Femur (tissue), 1 donor: ENCODE measurements around the gene HEXIM1.

Source experiments
- DNase-seq: peaks from one replicate; pipeline ENCODE4 v3.0.0-alpha.2; 2017

The HEXIM1 gene, protein sequence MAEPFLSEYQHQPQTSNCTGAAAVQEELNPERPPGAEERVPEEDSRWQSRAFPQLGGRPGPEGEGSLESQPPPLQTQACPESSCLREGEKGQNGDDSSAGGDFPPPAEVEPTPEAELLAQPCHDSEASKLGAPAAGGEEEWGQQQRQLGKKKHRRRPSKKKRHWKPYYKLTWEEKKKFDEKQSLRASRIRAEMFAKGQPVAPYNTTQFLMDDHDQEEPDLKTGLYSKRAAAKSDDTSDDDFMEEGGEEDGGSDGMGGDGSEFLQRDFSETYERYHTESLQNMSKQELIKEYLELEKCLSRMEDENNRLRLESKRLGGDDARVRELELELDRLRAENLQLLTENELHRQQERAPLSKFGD

DNA sequence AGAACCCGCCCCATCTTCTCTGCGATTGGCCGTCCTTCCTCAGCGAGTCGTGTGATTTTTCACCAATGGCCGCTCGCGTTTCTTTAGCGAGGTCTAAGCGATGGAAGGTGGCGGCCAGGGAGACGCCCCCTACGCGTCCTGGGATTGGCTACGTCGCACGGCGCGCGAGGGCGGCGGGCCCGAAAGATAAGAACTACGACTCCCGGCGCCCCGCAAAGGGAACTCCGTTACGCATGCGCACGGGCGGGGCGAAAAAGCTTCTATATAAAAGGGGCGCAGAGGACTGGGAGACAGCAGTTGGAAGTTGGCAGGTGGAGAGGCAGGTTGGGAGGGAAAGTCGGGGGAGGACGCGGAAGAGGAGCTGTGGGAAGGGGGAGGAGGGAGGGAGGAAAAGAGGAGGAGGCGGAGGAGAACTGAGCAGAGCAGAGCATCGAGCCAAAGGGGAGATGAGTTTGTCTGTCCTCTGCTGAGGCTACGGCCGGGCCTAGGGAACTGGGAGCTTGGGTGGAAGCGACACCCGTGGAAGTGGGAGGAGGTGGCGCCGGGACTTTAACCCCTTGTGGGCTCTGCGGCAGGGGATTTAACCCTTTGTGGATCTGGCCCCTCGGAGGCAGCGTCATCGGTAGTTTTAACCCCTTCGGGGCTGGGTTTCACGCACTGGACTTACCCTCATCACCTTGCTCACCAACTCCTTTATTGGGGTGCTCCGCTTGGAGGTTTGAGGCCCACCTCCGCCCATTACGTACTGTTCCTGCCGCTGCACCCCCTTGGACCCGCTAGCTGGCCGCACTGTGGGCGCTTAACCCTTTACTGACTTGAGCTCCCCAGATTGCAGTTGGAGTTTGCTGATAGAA, at the start of gene HEXIM1:
HEXIM1 (plus strand) TSS at position 293 of the 854 bp plus-strand sequence. CDS start 716 bp downstream, outside the sequence.
- DNase-seq: peak; percentile 100

DNA sequence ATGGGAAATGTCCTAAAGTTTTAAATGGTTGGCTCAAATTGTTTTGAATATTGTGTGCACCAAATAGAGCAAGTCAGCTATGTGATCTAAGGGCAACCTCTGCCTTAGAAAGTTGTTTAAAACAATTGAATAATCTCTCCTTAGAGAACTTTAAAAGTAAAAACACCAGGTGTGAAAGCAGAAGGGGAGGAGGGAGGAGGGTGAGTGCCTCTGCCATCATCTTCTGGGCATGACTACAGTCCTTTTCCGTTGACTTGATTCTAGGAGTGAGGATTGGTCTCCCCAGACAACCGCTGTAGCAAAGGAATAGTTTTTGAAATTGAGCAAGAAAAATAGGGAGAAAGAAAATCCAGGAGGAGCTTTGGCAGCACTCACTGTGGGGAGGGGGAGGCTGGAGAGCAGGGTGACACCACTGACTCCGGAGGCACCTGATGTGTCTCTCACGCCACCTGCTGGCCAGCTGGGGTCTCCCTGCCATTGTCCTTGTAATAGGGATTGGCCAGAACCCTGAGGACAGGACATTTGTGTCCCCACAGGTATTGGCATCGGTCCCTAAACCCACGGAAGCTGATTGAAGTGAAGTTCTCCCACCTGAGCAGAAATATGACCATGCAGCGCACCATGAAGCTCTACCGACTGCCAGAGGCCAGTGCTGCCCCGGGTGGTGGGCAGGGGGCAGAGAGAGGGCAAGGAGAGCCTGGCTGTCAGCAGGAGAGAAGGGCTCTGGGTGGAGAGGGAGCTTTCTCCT, 49.2 kb upstream of the HEXIM1 start:
- DNase-seq: peak; percentile 89

DNA sequence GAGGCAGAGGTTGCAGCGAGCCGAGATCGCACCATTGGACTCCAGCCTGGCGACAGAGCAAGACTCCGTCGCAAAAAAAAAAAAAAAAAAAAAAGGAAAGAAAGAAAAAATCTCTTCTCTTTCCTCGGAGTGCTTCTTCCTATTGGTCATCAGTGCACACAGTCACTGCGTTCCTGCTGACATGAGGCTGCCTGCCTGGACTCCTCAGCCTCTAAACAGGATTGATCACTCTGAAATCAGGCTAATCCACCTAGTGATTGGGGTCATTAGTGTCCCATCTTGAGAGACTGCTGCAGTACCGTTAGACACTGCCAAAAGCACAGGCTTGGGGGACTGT, 46.8 kb upstream of the HEXIM1 start:
- no peak for DNase-seq

DNA sequence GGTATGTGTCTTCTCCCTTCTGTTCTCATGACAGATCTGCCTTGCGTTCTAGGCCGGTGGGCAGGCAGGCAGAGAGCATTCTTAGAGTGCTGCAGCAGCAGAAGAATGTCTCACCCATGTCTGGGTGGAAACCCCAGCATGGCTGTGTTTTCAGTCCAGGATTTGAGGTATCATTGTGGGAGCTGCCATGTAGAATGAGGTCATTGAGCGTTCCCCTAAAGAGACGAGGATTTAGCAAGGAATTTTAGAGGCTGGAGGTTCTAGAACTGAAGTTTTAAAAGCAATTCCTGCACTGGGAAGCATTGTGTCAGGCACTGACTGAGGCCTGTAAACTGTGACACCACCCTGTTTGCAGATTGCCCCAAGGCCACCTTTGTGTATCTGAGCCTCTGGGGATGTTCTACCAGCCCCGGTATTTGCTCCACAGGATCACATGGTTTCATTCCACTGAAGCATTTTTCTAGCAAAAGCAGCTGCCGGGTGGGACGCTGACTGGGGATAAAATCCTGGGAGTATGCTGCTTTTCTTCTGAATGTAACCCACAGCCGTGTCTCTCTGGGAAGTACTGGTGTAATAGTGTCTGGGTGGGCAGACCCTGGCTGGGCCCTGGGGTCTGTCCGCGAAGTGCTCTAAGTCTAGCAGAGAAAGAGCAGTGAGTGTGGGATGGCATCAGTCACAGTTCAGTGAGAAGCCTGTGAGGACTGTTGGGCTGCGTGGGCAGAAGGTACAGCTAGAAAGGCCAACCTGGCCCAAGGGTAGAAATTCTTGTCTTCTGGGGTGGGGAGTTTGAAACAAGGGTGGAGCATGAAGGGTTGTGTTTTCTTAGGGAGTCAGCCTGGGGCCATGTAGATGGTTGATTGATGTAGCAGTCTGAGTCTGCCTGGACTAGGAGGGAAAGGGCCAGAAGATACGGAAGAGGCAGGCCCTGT, 46.1 kb upstream of the HEXIM1 start:
- DNase-seq: no peak

DNA sequence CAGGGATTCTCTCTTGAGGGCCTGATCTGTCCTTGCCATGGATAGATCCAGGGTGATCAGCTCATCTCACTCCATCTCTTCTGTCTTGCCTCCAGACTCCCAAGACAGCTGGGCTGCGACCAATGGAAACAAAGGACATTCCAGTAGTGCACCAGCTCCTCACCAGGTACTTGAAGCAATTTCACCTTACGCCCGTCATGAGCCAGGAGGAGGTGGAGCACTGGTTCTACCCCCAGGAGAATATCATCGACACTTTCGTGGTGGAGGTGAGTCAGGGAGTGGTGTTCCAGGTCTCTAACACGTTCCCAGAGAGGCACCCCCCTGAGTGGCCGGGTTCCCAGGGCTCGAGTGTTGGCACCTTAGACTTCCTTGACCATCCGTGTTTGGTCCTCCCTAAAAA, 45.4 kb upstream of the HEXIM1 start:
- DNase-seq: no peak

DNA sequence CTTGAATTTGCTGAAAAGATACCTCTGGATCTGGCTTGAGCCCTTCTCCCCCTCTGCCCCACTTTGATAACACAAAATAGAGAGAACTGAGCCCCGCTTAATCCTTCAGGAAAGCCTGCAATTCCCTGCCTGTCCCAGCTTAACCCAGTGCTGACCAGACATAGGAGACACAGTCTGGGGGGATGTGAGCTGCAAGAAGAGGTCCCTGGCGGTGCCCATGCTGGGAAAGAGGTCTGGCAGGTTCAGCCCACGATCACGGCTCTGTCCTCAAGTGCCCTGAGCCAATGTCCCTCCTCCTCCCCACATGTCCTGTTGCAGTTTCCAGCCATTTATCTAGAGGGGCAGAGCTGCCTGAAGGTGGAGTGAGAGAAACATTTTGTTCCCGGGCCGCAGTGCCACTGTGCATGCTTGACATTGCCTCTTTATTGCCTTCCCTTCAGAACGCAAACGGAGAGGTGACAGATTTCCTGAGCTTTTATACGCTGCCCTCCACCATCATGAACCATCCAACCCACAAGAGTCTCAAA, 44.9 kb upstream of the HEXIM1 start:
- no peak for DNase-seq

DNA sequence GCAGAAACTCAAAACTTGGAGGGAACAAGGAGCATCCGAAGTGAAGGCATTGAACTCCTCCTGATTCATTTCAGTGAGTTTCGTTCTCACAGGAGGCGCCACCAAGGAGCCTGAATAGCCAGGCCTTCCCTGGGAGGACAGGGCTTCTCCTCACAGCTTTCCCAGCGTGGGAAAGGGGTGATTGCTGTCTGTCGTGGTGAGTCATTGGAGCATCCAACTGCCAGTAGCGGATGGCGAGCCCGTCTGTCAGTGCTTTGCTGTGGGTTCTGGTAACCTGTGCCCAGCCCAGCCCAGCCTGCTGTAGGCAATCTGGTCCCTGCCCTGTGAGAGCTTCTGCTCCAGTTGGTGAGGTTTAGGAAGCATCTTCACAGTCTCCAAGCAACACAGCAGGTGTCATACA, 44.2 kb upstream of the HEXIM1 start:
- no peak for DNase-seq

DNA sequence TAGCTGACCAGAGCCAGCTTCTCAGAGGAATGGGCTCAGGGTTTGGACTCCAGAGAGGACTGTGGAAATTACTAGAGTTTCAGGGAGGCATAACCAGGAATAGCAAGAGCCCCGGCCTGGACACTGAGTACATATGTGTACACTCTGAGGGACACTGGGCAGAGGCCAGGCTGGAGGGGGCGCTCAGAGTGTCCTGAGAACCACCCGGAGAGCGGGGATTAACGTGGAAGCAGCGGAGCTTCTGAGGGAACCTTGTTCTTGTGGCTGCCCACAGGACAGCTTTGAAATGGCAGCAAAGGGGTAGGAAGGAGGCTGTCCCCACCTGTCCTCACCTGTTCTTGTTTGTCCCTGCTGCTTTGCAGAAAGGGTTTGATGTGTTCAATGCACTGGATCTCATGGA, 43.8 kb upstream of the HEXIM1 start:
- no peak for DNase-seq

DNA sequence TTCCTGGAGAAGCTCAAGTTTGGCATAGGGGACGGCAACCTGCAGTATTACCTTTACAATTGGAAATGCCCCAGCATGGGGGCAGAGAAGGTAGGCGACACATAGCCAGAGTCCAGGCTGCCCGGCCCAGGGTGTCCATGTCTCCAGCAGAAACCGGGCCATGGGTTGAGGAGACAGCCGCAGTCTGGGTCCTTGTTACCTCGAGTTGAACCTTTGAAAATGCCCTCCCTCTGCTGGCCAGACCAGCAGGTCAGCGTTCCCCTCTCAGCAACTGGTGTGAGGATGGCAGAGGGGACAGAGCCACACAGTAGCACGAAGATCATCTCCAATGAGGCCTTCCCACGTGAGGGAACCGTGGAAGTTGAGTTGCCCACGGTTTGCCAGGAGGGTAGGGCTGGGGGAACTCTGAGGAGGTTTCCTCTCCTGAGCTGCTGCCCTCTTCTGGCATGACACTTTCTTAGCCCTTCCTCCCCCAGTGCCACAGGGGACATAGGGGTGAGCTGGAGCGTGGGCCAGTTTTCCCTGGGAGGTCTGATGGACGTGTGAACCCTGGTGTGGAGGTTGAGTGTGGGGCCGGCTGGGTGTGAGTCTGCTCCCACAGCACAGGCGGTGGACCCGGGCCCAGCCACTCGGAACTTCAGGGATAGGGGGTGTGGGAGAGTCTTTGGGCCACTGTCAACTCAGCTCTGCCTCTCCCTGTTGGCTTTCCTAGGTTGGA, 43.2 kb upstream of the HEXIM1 start:
- DNase-seq: no peak

DNA sequence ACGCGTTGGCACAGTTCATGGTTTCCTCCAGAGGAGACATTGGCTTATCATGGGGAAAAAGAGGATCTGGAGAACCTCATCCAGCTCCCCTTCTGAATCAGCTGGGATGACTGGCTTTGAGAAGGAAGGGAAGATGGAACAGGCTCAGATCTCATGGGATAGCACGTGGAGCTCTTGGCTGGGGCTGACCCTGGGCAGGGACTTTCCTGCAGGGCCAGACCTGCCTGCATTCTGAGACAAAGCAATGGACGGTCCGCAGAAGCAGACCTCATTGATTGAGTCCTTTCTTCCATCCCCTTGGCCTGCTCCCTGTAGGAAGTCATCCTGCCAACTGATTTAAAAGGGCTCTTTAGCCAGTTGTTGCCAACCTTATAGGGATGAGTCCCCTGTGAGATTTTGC, 42.2 kb upstream of the HEXIM1 start:
- DNase-seq: no peak

DNA sequence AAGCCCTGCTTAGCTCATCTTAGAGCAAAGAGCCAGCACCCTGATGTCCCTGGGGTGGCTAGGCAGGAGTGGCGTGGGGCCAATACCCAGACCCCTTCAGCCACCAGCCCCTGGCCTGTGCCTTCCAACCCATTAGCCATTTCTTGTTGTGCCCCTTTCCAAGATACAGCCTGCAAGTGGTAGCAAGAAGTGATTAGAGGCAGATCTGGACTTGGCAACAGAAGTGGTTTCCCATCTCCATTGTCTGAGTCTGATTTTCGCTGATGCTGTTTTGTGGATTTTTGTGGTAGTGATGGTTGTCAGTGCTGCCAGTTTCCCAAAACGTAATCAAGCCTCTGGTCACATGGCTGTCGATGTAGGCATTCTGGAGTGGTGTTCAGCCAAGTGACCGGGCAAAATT, 41.7 kb upstream of the HEXIM1 start:
- no peak for DNase-seq

DNA sequence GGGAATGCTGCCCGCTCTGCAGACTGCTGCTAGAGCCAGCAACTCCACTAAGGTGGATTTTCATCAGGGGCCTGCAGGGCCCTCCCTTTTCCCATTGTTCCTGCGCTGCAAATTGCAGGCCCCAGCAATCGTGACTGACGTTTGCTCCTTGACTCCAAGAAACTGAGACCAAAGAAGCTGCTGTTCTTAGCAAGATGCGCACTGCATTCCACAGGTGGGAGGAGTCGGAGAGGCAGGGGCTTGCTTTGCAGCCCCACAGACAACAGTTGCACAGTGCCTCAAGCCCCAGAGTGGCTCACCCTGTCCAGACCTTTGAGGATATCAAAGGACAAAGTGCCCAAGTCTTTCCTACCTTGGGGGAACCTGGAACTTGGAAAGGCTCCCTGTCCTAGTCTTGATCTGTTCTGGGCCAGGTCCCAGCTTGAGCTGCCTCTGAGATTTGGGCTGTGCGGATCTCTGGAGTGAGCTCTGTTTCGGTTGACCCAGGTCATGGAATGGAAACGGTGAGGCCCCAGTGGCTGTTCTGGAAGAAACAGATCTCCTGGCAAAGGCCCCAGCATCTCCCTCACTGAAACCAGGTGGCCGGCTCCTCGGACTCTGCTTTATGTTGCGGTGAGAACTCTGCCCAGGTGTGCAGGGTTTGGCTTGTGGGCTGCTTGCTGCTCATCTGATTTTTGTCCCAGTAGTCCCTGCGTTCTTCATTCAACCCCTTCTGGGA, 40.8 kb upstream of the HEXIM1 start:
- DNase-seq: no peak

DNA sequence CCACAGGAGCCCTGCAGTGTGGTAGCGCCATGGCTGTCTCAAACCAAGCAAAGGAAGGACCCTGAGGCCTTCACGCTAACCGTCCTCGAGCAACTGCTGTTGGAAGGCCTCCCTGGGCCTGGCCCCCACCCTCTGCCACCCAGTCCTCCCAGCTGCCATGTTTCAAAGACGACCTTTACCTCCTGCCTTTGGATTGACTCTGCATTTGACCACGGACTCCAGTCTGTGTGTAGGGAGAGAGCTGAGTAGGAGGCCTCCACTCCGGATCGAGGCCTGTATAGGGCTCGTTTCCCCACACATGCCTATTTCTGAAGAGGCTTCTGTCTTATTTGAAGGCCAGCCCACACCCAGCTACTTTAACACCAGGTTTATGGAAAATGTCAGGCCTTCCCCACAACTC, 40.2 kb upstream of the HEXIM1 start:
- DNase-seq: no peak

DNA sequence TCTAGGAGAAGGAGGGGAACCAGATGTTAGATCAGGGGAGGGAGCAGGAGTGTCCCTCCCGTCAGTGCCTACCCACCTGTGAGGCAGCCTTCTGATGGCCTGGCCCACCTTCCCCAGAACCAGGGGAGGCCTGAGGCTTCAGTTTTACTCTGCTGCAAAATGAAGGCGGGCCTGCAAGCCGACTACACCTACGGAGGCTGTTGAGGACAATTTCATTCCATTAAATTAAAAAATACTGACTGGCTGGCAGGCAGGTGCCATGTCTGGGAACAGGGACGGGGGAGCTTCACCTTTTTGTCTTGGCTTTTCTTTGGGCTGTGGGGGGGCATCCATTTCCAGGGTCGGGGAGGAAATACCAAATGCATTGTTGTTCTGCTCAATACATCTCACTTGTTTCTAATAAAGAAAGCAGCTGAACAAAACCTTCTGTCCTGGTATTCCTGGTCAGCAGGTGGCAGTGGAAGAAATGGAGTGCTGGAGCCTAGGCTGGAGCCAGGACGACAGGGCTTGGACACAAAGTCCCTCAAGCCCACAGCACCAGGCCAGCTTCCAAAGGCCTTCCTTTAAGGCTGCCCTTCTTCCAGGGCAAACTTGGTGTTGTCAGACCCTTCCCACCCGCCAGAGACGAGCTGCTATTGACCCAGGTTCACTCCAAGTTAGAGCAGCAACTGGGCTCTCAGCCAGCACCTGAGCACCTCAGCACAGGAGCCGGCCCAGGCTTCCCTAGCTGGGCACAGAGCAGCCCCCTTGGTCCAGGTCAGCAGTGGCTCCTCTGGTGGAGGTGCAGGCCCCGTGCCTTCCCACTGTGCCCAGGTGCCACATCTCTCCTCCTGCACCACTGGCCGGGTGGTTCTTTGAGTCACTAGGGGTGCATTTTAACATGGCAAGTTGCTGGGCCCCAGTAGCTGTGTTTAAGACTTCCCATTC, 39.4 kb upstream of the HEXIM1 start:
- DNase-seq: no peak

DNA sequence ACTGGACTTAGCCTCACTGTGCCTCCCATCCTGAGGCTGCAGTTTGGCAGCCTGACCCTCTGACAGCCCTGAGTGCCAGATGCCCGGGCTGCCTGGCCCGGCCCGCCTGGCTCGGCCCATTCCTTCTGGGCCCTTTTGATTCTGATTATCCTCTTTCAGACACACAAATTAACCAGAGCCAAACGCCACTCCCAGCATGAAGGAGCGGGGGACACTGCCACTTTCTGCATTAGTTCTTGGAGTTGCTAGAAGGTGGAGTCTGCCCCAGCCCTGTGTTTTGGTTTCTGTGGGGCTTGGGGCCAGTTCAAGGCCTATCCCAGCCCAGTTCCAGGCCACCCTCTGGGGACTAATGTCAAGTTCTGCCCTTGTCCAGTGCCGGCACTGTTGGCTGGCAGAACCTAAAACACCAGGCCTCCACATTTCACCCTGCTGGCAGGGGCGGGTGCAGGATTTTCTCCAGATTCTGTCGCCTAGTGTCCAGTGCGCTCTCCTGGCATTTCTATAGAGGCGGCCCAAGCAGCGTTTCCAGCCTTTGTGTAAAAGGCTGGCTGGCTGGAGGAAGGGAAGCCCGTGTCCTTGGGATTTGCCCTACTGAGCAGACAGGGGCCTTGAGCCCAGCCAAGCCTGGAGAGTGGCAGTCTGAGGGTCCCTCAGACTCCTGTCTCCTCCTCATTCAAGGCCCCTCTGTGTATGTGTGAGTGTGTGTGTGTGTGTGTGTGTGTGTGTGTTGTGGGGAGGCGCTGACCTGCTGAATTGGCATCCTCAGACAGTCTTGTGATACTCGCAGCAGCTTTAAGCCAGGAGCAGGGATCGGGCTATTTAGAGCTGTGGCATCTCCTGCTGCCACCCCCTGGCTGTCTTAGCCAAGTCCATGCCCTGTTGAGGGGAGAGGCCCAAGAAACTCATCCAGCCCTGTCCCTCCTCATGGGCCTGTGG, 37.3 kb upstream of the HEXIM1 start:
- DNase-seq: no peak

DNA sequence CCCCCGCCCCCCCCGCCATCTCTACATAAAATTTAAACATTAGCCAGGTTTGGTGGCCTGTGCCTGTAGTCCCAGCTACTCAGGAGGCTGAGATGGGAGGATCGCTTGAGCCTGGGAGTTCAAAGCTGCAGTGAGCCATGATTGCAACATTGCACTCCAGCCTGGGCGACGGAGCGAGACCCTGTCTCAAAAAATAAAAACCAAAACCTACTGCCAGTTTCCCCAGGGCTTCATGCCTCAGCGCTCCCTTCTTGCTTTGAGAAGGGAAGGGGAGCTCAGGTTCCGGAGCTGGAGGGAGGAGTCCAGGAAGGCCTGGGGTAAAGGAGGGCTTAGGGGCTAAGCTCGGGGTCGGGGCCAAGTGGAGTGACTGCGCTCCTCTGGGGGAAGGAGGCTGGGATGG, 36.4 kb upstream of the HEXIM1 start:
- no peak for DNase-seq

DNA sequence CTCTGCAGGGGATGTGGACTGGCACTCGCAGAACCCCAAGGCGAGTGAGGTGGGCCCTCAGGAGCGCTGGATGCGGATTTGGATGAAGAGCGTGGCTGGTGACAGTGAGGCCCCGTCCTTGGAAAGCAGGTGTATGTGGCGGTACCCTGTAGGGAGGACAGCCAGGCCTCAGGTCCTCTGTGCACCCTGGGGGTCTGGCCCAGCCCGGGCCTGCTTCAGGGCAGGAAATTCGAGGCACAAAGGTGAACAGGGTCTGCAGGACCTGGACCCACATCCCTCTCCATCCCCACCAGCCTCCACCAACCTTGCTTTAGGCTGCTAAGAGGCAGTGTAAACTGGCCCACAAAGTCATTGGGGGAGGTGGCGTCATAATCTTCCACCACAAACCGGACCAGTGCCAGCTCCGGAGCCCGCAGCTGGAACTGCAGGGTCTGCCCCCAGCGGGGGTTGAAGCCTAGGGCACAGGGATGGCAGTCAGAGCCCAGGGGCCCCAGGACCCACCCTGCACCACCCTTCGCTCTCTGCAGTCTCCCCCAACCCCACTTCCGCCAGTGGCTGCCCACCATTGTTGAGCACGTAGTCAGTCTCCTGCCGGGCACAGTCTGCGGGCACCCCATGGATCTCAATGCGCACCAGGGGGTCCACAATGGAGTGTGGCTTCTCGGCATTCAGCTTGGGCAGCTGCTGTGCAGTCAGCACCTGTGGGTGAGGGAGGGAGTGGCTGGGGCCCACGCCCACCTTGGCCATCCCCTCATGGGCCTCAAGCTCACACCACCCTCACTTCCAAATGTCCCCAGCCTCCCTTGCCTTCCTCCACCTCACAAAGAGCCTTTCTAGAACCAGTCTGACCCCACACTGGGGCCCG, 35.5 kb upstream of the HEXIM1 start:
- peak; percentile 15 for DNase-seq

DNA sequence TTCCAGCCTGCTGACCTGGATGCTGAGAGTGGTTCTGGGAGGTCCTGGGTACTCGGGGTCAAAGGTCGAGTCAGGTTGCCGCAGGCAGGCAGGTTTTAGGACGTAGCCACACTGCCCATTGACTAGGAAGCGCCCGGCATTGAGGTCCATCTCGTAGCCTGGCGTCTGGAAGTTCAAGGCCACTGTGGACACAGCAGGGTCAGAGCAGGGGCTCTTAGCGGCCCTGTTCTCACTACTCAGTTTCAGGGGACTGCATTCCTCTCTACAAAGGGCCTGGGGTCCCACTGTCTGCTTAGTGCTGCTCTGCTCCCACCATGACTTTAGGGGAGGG, 34.9 kb upstream of the HEXIM1 start:
- DNase-seq: no peak
